MCF 10A (cell line): Measurements from ENCODE around the gene GDPD3. TPM values are rescaled to one million over a fixed set of nuclear protein-coding genes. Genes with fewer than 3 reads are reported as not detected.
A peak's percentile ranks its signal among the peaks of the same experiment; 100 is the strongest.

ENCODE experiments used
- BruUV-seq: library from RNA; stranded (reverse); fragments of 400-500 nt; replicated peaks from 2 replicates; lab custom pipeline; 2021; lab: Mats Ljungman, UMichigan
- CTCF ChIA-PET: fragments of 300-600 bp; sonication (Branson Sonifier 250); formaldehyde crosslinking; extraction: SDS; loops from one replicate; lab custom pipeline; 2021; ENCODE audit warnings: antibody characterized with exemption, inconsistent platforms; lab: Yijun Ruan, JAX
- POLR2A ChIA-PET: fragments of 300-600, 350-650 bp; sonication (Branson Sonifier 250); formaldehyde crosslinking; extraction: SDS; loops from one replicate; lab custom pipeline; 2020; ENCODE audit warnings: antibody characterized with exemption, inconsistent platforms; lab: Yijun Ruan, JAX
- DNase-seq: peaks from one replicate; pipeline ENCODE4 v3.0.0-alpha.2; 2018; ENCODE audit not compliant: unreplicated experiment
- H3K27ac Mint-ChIP-seq: one replicate; pipeline ENCODE4 v1.8.0; 2022; ENCODE audit warnings: mild to moderate bottlenecking, low read depth, mixed read lengths; ENCODE audit not compliant: unreplicated experiment
- H3K27me3 Mint-ChIP-seq: one replicate; pipeline ENCODE4 v1.8.0; 2022; ENCODE audit warnings: mixed read lengths; ENCODE audit not compliant: insufficient read depth, unreplicated experiment
- H3K36me3 Mint-ChIP-seq: one replicate; pipeline ENCODE4 v1.8.0; 2022; ENCODE audit warnings: mild to moderate bottlenecking, moderate library complexity, mixed read lengths; ENCODE audit not compliant: insufficient read depth, unreplicated experiment
- H3K4me1 Mint-ChIP-seq: one replicate; pipeline ENCODE4 v1.8.0; 2022; ENCODE audit warnings: mixed read lengths; ENCODE audit not compliant: insufficient read depth, unreplicated experiment
- H3K4me3 Mint-ChIP-seq: one replicate; pipeline ENCODE4 v1.8.0; 2022; ENCODE audit warnings: mild to moderate bottlenecking, moderate library complexity, mixed read lengths; ENCODE audit not compliant: unreplicated experiment
- H3K9me3 Mint-ChIP-seq: one replicate; pipeline ENCODE4 v1.8.0; 2022; ENCODE audit warnings: mixed read lengths; ENCODE audit not compliant: unreplicated experiment
- intact Hi-C: fragments of 100-400 bp; cut with micrococcal nuclease; formaldehyde crosslinking; loops from 2 replicates; pipeline ENCODE4 v1.14.1; 2022
- total RNA-seq: library from RNA; stranded (reverse); gene quantifications from 2 replicates; pipeline ENCODE4 v1.2.3, GENCODE V29; 2022
- TF ChIP-seq, protein P1 (sequence below): fragments of 200-600 bp; IDR thresholded peaks from one replicate; pipeline ENCODE4 v1.8.0; 2022; ENCODE audit warnings: antibody characterized with exemption, mild to moderate bottlenecking; ENCODE audit not compliant: unreplicated experiment

The GDPD3 gene
- total RNA-seq, 1 experiment from 2014 or later: 0.49 TPM

- CTCF ChIA-PET: interaction anchor here (0.6 to 0.7 kb wide), 2 partner anchors 8 to 76 kb away, joined by 3 read pairs; no protein-coding TSS in a partner anchor
- Mint-ChIP-seq H3K4me3 (peak within 1 kb of the TSS; percentile 75), H3K4me1 (peaks cover 30% of the 10 kb centered on the region), H3K9me3 (no peaks in the 10 kb centered on the region), H3K36me3 (peaks cover 12% of the 10 kb centered on the region), H3K27me3 (no peaks in the 10 kb centered on the region), H3K27ac (peak within 1 kb of the TSS; percentile 91)
- TF ChIP-seq, protein P1, sequence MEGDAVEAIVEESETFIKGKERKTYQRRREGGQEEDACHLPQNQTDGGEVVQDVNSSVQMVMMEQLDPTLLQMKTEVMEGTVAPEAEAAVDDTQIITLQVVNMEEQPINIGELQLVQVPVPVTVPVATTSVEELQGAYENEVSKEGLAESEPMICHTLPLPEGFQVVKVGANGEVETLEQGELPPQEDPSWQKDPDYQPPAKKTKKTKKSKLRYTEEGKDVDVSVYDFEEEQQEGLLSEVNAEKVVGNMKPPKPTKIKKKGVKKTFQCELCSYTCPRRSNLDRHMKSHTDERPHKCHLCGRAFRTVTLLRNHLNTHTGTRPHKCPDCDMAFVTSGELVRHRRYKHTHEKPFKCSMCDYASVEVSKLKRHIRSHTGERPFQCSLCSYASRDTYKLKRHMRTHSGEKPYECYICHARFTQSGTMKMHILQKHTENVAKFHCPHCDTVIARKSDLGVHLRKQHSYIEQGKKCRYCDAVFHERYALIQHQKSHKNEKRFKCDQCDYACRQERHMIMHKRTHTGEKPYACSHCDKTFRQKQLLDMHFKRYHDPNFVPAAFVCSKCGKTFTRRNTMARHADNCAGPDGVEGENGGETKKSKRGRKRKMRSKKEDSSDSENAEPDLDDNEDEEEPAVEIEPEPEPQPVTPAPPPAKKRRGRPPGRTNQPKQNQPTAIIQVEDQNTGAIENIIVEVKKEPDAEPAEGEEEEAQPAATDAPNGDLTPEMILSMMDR: no peak
- BruUV-seq: TSS peak; percentile 86
- peak; percentile 85 for DNase-seq
- intact Hi-C loops: loop anchor here (10.0 kb wide), 1 partner anchor 309 kb away; the partner anchor contains the start of gene ZNF771
- POLR2A ChIA-PET: interaction anchor here (0.6 to 1.8 kb wide), 9 partner anchors 12 to 54 kb away, joined by 3 to 12 read pairs (median 4); partner anchors contain the start of genes ALDOA and MAPK3
These were observed 17.1 kb downstream of the GDPD3 start, which contains the start of gene YPEL3 for GRCh38 chr16:30096105-30096861. Gene YPEL3 (minus strand): TSS chr16:30096213. CDS start chr16:30095482, 731 bp downstream.

DNA sequence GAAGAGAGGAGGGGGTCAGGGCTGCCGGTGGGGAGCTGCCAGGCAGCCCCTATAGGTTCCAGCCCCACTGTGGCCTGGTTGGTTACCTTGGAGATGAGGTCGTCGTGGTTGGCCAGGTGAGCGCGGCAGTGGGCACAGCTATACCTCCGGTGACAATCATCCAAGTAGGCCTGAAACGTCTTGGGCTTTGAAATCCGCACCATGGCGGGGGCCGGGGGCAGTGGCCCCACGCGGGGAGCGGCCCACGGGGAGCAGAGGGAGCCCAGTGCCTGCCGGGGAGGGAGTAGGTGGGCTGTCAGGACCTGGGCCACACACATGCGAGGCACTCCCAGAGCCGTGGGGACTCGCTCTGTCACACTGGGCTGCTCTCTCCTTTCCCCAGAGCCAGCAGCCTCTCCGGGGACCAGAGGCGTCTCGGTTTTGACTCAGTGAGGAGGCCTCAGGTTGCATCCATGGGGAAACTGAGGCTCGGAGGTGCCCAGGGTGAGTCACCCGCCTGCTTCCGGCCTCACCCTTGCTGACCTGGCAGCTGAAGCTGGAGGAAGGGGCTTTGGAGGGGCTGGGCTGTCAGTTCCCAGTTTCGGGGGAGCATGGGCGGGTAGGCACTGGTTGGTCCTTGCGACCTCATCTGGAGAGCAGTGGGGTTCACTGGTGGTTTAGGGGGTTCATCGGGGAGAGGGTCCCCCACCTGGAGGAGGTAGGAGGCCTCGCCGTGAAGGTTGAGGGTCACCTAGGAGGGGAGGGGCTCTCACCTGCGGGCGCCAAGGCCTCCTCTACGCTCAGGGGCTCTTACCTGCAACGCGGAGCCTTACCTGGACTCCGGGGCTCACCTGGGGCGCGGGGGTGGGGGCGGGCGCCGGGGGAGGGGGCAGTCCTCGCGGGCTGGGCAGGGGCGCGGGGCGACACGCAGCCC lies 17.9 kb downstream of the GDPD3 start:
- H3K4me3 Mint-ChIP-seq: peak overlapping the region; percentile 75

GRCh38 chr16:30094541-30095165 lies 18.7 kb downstream of the GDPD3 start:
- Mint-ChIP-seq H3K9me3 (no peaks in the 10 kb centered on the region), H3K4me1 (peaks cover 35% of the 10 kb centered on the region), H3K27ac (peak overlapping the region; percentile 11), H3K36me3 (peaks cover 12% of the 10 kb centered on the region), H3K27me3 (no peaks in the 10 kb centered on the region), H3K4me3 (peak overlapping the region; percentile 75)
- ChIA-PET POLR2A (interaction anchor here (0.8 to 1.0 kb wide), 2 partner anchors 28 to 29 kb away, joined by 3 to 8 read pairs; partner anchors contain the start of gene MAPK3), CTCF (interaction anchor here (0.6 to 1.3 kb wide), 3 partner anchors 29 to 268 kb away, joined by 3 read pairs; no protein-coding TSS in a partner anchor)
- intact Hi-C loops: loop anchor here (10.0 kb wide), 1 partner anchor 310 kb away; the partner anchor contains the start of gene ZNF771
- BruUV-seq: no TSS peak
- no peak for DNase-seq
- TF ChIP-seq, protein P1: no peak

More for the DNA sequence above, 17.9 kb downstream of the GDPD3 start:
- H3K27me3 Mint-ChIP-seq: no peaks in the 10 kb centered on the region
- H3K9me3 Mint-ChIP-seq: no peaks in the 10 kb centered on the region
- peaks cover 12% of the 10 kb centered on the region for H3K36me3 Mint-ChIP-seq
- peak overlapping the region; percentile 11 for H3K27ac Mint-ChIP-seq
- intact Hi-C loops: loop anchor here (10.0 kb wide), 1 partner anchor 309 kb away; the partner anchor contains the start of gene ZNF771
- CTCF ChIA-PET: interaction anchor here (0.6 to 0.7 kb wide), 2 partner anchors 9 to 75 kb away, joined by 3 read pairs; no protein-coding TSS in a partner anchor
- BruUV-seq: no TSS peak
- peaks cover 31% of the 10 kb centered on the region for H3K4me1 Mint-ChIP-seq
- POLR2A ChIA-PET: interaction anchor here (1.0 to 1.8 kb wide), 9 partner anchors 11 to 53 kb away, joined by 3 to 12 read pairs (median 5); partner anchors contain the start of genes ALDOA and MAPK3
- TF ChIP-seq, protein P1: no peak
- DNase-seq: no peak
